Osteoblast (primary cell): ENCODE results near the gene NR1I2. TPM values are rescaled to one million over a fixed set of nuclear protein-coding genes. Genes with fewer than 3 reads are reported as not detected.

Experiments
- DNase-seq: peaks from one replicate; pipeline ENCODE4 v3.0.0; 2011; ENCODE audit warnings: low spot score, mixed read lengths; ENCODE audit not compliant: insufficient read length; ENCODE audit errors: missing footprints
- H2AFZ ChIP-seq: 2 replicates; pipeline ENCODE4 v1.6.0; 2011; ENCODE audit warnings: mild to moderate bottlenecking, low read length
- H3K27ac ChIP-seq: 2 replicates; pipeline ENCODE4 v1.5.1; 2011; ENCODE audit warnings: mild to moderate bottlenecking, low read depth, low read length, moderate library complexity
- H3K27me3 ChIP-seq: 2 replicates; pipeline ENCODE4 v1.6.0; 2012; ENCODE audit warnings: mild to moderate bottlenecking, control low read depth, inconsistent platforms, low read length, moderate library complexity; ENCODE audit not compliant: insufficient read depth
- H3K36me3 ChIP-seq: 2 replicates; pipeline ENCODE4 v1.5.1; 2011; ENCODE audit warnings: mild to moderate bottlenecking, low read length, control low read depth, moderate library complexity; ENCODE audit not compliant: insufficient read depth
- H3K4me1 ChIP-seq: 2 replicates; pipeline ENCODE4 v1.5.1; 2011; ENCODE audit warnings: mild to moderate bottlenecking, low read length, control low read depth, moderate library complexity; ENCODE audit not compliant: insufficient read depth
- H3K4me2 ChIP-seq: 2 replicates; pipeline ENCODE4 v1.6.0; 2011; ENCODE audit warnings: mild to moderate bottlenecking, low read length; ENCODE audit not compliant: insufficient read depth
- H3K4me3 ChIP-seq: fragments of 200-600 bp; sonication (generic); 3 replicates; pipeline ENCODE4 v1.5.1; 2012; ENCODE audit warnings: mild to moderate bottlenecking, low read length, inconsistent platforms; ENCODE audit not compliant: insufficient read depth
- H3K79me2 ChIP-seq: 2 replicates; pipeline ENCODE4 v1.6.0; 2012; ENCODE audit warnings: mild to moderate bottlenecking, low read length, control low read depth, inconsistent platforms; ENCODE audit not compliant: insufficient read depth
- H3K9me3 ChIP-seq: 2 replicates; pipeline ENCODE4 v1.5.1; 2011; ENCODE audit warnings: low read depth, low read length, control low read depth
- H4K20me1 ChIP-seq: 2 replicates; pipeline ENCODE4 v1.6.0; 2012; ENCODE audit warnings: mild to moderate bottlenecking, low read length, control low read depth; ENCODE audit not compliant: insufficient read depth
- CTCF ChIP-seq: IDR thresholded peaks from 2 replicates; pipeline ENCODE4 v1.5.1; 2011; ENCODE audit warnings: mild to moderate bottlenecking, low read depth, low read length, moderate library complexity; ENCODE audit errors: extremely low read depth
- total RNA-seq: library from RNA; depleted of rRNA; stranded (reverse); fragments of >200 nt; gene quantifications from 2 replicates; pipeline ENCODE4 v1.2.3, GENCODE V29; 2012

NR1I2 gene
- total RNA-seq, 1 donor: 0.36 TPM

GRCh38 chr3:119808843-119809242 is 26.9 kb downstream of the NR1I2 start:
- no peak overlapping the region for H3K4me3 ChIP-seq

GRCh38 chr3:119809249-119810017 is 27.5 kb downstream of the NR1I2 start:
- peak overlapping the region; percentile 72 for H3K4me3 ChIP-seq
- H3K27ac ChIP-seq: no peak overlapping the region
- H3K4me2 ChIP-seq: peak overlapping the region; percentile 82
- no peak for TF ChIP-seq CTCF
- no peaks in the 10 kb centered on the region for H3K79me2 ChIP-seq
- no peaks in the 10 kb centered on the region for H3K36me3 ChIP-seq
- no peaks in the 10 kb centered on the region for H3K27me3 ChIP-seq
- H3K9me3 ChIP-seq: no peaks in the 10 kb centered on the region
- peak; percentile 86 for DNase-seq
- H3K4me1 ChIP-seq: peaks cover 5% of the 10 kb centered on the region
- peak overlapping the region; percentile 79 for H2AFZ ChIP-seq
- H4K20me1 ChIP-seq: no peaks in the 10 kb centered on the region

More at GRCh38 chr3:119808843-119809242, 26.9 kb downstream of the NR1I2 start:
- Histone ChIP-seq H3K4me1 (peaks cover 5% of the 10 kb centered on the region), H3K27me3 (no peaks in the 10 kb centered on the region), H3K4me2 (no peak overlapping the region), H4K20me1 (no peaks in the 10 kb centered on the region), H3K79me2 (no peaks in the 10 kb centered on the region), H3K36me3 (no peaks in the 10 kb centered on the region), H3K27ac (no peak overlapping the region), H3K9me3 (no peaks in the 10 kb centered on the region), H2AFZ (no peak overlapping the region)
- TF ChIP-seq CTCF: no peak
- DNase-seq: peak; percentile 57

- Histone ChIP-seq H4K20me1 (no peaks in the 10 kb centered on the region), H3K27ac (no peak overlapping the region), H2AFZ (peak overlapping the region; percentile 79), H3K4me1 (peaks cover 5% of the 10 kb centered on the region), H3K4me3 (peak overlapping the region; percentile 72), H3K79me2 (no peaks in the 10 kb centered on the region), H3K27me3 (no peaks in the 10 kb centered on the region), H3K4me2 (peak overlapping the region; percentile 82), H3K9me3 (no peaks in the 10 kb centered on the region), H3K36me3 (no peaks in the 10 kb centered on the region)
- peak; percentile 91 for DNase-seq
- no peak for TF ChIP-seq CTCF
These were observed 28.1 kb downstream of the NR1I2 start for GRCh38 chr3:119810018-119810435.

GRCh38 chr3:119812491-119813058 is 30.7 kb downstream of the NR1I2 start:
- H3K4me2 ChIP-seq: no peak overlapping the region
- no peak overlapping the region for H2AFZ ChIP-seq
- no peak overlapping the region for H3K27ac ChIP-seq
- no peaks in the 10 kb centered on the region for H3K79me2 ChIP-seq
- TF ChIP-seq CTCF: no peak
- no peaks in the 10 kb centered on the region for H3K9me3 ChIP-seq
- H3K4me1 ChIP-seq: peaks cover 5% of the 10 kb centered on the region
- H3K4me3 ChIP-seq: no peak overlapping the region
- no peaks in the 10 kb centered on the region for H3K36me3 ChIP-seq
- H4K20me1 ChIP-seq: no peaks in the 10 kb centered on the region
- no peaks in the 10 kb centered on the region for H3K27me3 ChIP-seq
- peak; percentile 34 for DNase-seq
